SK-N-SH treated with all-trans-retinoic acid at 6 μM for 48 hours (cell line): Measurements from ENCODE around the gene NGEF.

Experiments used
- ATAC-seq: fragments of 200-7000 bp; cut with Tn5 transposase; 3 replicates; pipeline ENCODE4 v1.9.1; 2020; ENCODE audit warnings: mild to moderate bottlenecking, moderate library complexity
- ARNTL ChIP-seq: fragments of 450-650 bp; formaldehyde crosslinking; IDR thresholded peaks from 2 replicates; pipeline ENCODE4 v1.5.0; 2020; ENCODE audit warnings: low read depth, mild to moderate bottlenecking, moderate library complexity, borderline replicate concordance
- BACH2 ChIP-seq: fragments of 250-450 bp; sonication (Bioruptor Pico); IDR thresholded peaks from 2 replicates; pipeline ENCODE4 v1.9.0; 2021; ENCODE audit warnings: mild to moderate bottlenecking, borderline replicate concordance
- CREB5 ChIP-seq: fragments of 250-450 bp; sonication (Bioruptor Pico); IDR thresholded peaks from 2 replicates; pipeline ENCODE4 v1.5.1; 2020; ENCODE audit warnings: low read depth, mild to moderate bottlenecking, moderate library complexity
- CSDC2 ChIP-seq: fragments of 250-450 bp; sonication (Bioruptor Pico); IDR thresholded peaks from 2 replicates; pipeline ENCODE4 v1.5.0; 2020; ENCODE audit warnings: mild to moderate bottlenecking, moderate library complexity
- CSRNP3 ChIP-seq: fragments of 250-450 bp; sonication (Bioruptor Pico); IDR thresholded peaks from 2 replicates; pipeline ENCODE4 v1.5.1; 2021; ENCODE audit warnings: mild to moderate bottlenecking, moderate library complexity
- PATZ1 ChIP-seq: fragments of 250-450 bp; sonication (Bioruptor Pico); IDR thresholded peaks from 2 replicates; pipeline ENCODE4 v1.8.0; 2020; ENCODE audit warnings: mild to moderate bottlenecking, moderate library complexity, borderline replicate concordance
- PPARA ChIP-seq: fragments of 250-450 bp; sonication (Bioruptor Pico); IDR thresholded peaks from 2 replicates; pipeline ENCODE4 v1.5.0; 2020; ENCODE audit warnings: mild to moderate bottlenecking, borderline replicate concordance
- TSHZ2 ChIP-seq: fragments of 250-450 bp; sonication (Bioruptor Pico); IDR thresholded peaks from 2 replicates; pipeline ENCODE4 v1.5.0; 2020; ENCODE audit warnings: mild to moderate bottlenecking, moderate library complexity
- ZFP3 ChIP-seq: fragments of 250-450 bp; sonication (Bioruptor Pico); IDR thresholded peaks from 2 replicates; pipeline ENCODE4 v1.5.0; 2020; ENCODE audit warnings: mild to moderate bottlenecking, moderate library complexity
- ZNF70 ChIP-seq: fragments of 450-650 bp; formaldehyde crosslinking; IDR thresholded peaks from 2 replicates; pipeline ENCODE4 v1.5.0; 2020; ENCODE audit warnings: mild to moderate bottlenecking, moderate library complexity
- ZNF8 ChIP-seq: fragments of 450-650 bp; formaldehyde crosslinking; IDR thresholded peaks from 2 replicates; pipeline ENCODE4 v1.5.0; 2020; ENCODE audit warnings: mild to moderate bottlenecking, moderate library complexity

Gene NGEF

GRCh38 chr2:232876161-232876977 lies 136.7 kb downstream of the NGEF start:
- TF ChIP-seq TSHZ2 (CRISPR knock-in tag) (0 out of 2 replicates have a peak, but pooled peaks have one; percentile 19), CSDC2 (0 out of 2 replicates have a peak, but pooled peaks have one; percentile 57), PATZ1 (CRISPR knock-in tag) (no peak), ZFP3 (CRISPR knock-in tag) (no peak)
- ATAC-seq = peak; percentile 28

GRCh38 chr2:232875256-232876121 lies 137.6 kb downstream of the NGEF start:
- peak; percentile 47 for ATAC-seq
- TF ChIP-seq ARNTL (CRISPR knock-in tag) (no peak), CSRNP3 (CRISPR knock-in tag) (no peak), ZNF70 (CRISPR knock-in tag) (0 out of 2 replicates have a peak, but pooled peaks have one; percentile 33)
- TF ChIP-seq, all 23 proteins: peak for 1

- no peak for TF ChIP-seq ARNTL (CRISPR knock-in tag)
- no peak for TF ChIP-seq CREB5 (CRISPR knock-in tag)
- ATAC-seq = no peak
Observed at GRCh38 chr2:232874677-232875223, 138.3 kb downstream of the NGEF start.

GRCh38 chr2:232873909-232874641 lies 139.0 kb downstream of the NGEF start:
- no peak for ATAC-seq
- TF ChIP-seq BACH2 (CRISPR knock-in tag) (no peak), ZNF8 (CRISPR knock-in tag) (no peak)

GRCh38 chr2:232873292-232873908 lies 139.7 kb downstream of the NGEF start:
- ATAC-seq = no peak
- TF ChIP-seq PPARA (CRISPR knock-in tag) (no peak), CREB5 (CRISPR knock-in tag) (no peak)
